A549 (cell line): Measurements from ENCODE around the gene PNPLA6. TPM values are rescaled to one million over a fixed set of nuclear protein-coding genes. Genes with fewer than 3 reads are reported as not detected.
A peak's percentile ranks its signal among the peaks of the same experiment; 100 is the strongest.

Experiments
- ATAC-seq, 2 experiments: fragments of 200-7000 bp in 1 of 2; fragments of >200 bp in 1 of 2; cut with Nextera tagmentation in 1 of 2; cut with Tn5 transposase in 1 of 2; 3 replicates each; pipeline versions ENCODE4 v1.8.0 to v1.9.1; 2018 to 2020; ENCODE audit warnings: mild to moderate bottlenecking in 1 of 2, moderate library complexity in 1 of 2
- CTCF ChIA-PET: fragments of 300-600 bp; sonication (Branson Sonifier 250); formaldehyde crosslinking; extraction: SDS; loops from one replicate; lab custom pipeline; 2021; ENCODE audit warnings: antibody characterized with exemption, inconsistent platforms; lab: Yijun Ruan, JAX
- POLR2A ChIA-PET: fragments of 350-600 bp; formaldehyde crosslinking; extraction: SDS; loops from one replicate; lab custom pipeline; 2021; ENCODE audit warnings: antibody characterized with exemption, inconsistent platforms; lab: Yijun Ruan, JAX
- DNase-seq, 2 experiments: peaks; one replicate each; pipeline versions ENCODE4 v3.0.0 to v3.0.0-alpha.2; 2011 to 2016; ENCODE audit warnings: low read depth in 1 of 2, low spot score in 1 of 2
- FAIRE-seq: peaks from 2 replicates; lab custom pipeline; 2011; peaks lifted over from hg19 to GRCh38; lab: Jason Lieb, UNC
- H3K27ac ChIP-seq, 2 experiments: fragments of >200 bp; sonication (Bioruptor Twin); formaldehyde crosslinking; 3 replicates each; pipeline ENCODE4 v1.5.1; 2016 to 2017
- H3K4me1 ChIP-seq: fragments of >200 bp; sonication (Bioruptor Twin); formaldehyde crosslinking; 3 replicates; pipeline ENCODE4 v1.6.1; 2016
- H3K4me2 ChIP-seq: fragments of >200 bp; sonication (Bioruptor Twin); formaldehyde crosslinking; 3 replicates; pipeline ENCODE4 v1.6.1; 2016
- H3K4me3 ChIP-seq: fragments of >200 bp; sonication (Bioruptor Twin); formaldehyde crosslinking; 3 replicates; pipeline ENCODE4 v1.5.1; 2016
- H3K9me3 ChIP-seq: fragments of >200 bp; sonication (Bioruptor Twin); formaldehyde crosslinking; 3 replicates; pipeline ENCODE4 v1.6.1; 2016
- ATOH8 ChIP-seq: fragments of 250-450 bp; sonication (Bioruptor Pico); IDR thresholded peaks from 2 replicates; pipeline ENCODE4 v1.5.0; 2020; ENCODE audit warnings: low read depth, mild to moderate bottlenecking, moderate library complexity
- BHLHE40 ChIP-seq: IDR thresholded peaks from 2 replicates; pipeline ENCODE4 v1.6.1; 2012; ENCODE audit warnings: low read depth, low read length, inconsistent platforms
- CEBPB ChIP-seq, 2 experiments: fragments of >200 bp in 1 of 2; sonication (Bioruptor Twin) in 1 of 2; formaldehyde crosslinking in 1 of 2; IDR thresholded peaks; 2 replicates each; pipeline ENCODE4 v1.6.1; 2012 to 2016
- CHD2 ChIP-seq: fragments of 150-350 bp; IDR thresholded peaks from 2 replicates; pipeline ENCODE4 v1.6.1; 2014; ENCODE audit warnings: low read length; ENCODE audit not compliant: partially characterized antibody
- E2F6 ChIP-seq: IDR thresholded peaks from 2 replicates; pipeline ENCODE4 v1.6.1; 2012; ENCODE audit warnings: low read depth, borderline replicate concordance
- ELK1 ChIP-seq: fragments of 150-350 bp; IDR thresholded peaks from 2 replicates; pipeline ENCODE4 v1.6.1; 2014; ENCODE audit warnings: low read depth, mild to moderate bottlenecking, low read length
- FOSL2 ChIP-seq, 2 experiments: fragments of 450-650 bp in 1 of 2; fragments of >200 bp in 1 of 2; sonication (Bioruptor Twin) in 1 of 2; formaldehyde crosslinking; IDR thresholded peaks; 2 replicates each; pipeline versions ENCODE4 v1.5.0 to v1.6.1; 2016 to 2020; ENCODE audit warnings: mild to moderate bottlenecking in 1 of 2, moderate library complexity in 1 of 2
- GATA3 ChIP-seq: IDR thresholded peaks from 2 replicates; pipeline ENCODE4 v1.6.1; 2012; ENCODE audit warnings: borderline replicate concordance
- HDAC2 ChIP-seq: fragments of 200-600 bp; sonication (generic); IDR thresholded peaks from 2 replicates; pipeline ENCODE4 v1.6.1; 2016
- HEYL ChIP-seq: fragments of 250-450 bp; sonication (Bioruptor Pico); IDR thresholded peaks from 2 replicates; pipeline ENCODE4 v1.8.0; 2021; ENCODE audit warnings: mild to moderate bottlenecking, moderate library complexity
- HOXB5 ChIP-seq: fragments of 250-450 bp; sonication (Bioruptor Pico); IDR thresholded peaks from 2 replicates; pipeline ENCODE4 v1.5.0; 2020; ENCODE audit warnings: mild to moderate bottlenecking, moderate library complexity
- JUN ChIP-seq, 2 experiments: fragments of >200 bp; sonication (Bioruptor Twin); formaldehyde crosslinking; IDR thresholded peaks; 2 replicates in 1 of 2; 3 replicates in 1 of 2; pipeline ENCODE4 v1.6.1; 2016 to 2017
- KDM5A ChIP-seq: fragments of 200-600 bp; sonication (generic); IDR thresholded peaks from 2 replicates; pipeline ENCODE4 v1.6.1; 2016; ENCODE audit warnings: antibody characterized with exemption, mild to moderate bottlenecking
- MYC ChIP-seq: IDR thresholded peaks from 2 replicates; pipeline ENCODE4 v1.6.1; 2012; ENCODE audit warnings: mild to moderate bottlenecking, inconsistent platforms, low read length, improper control_type of control experiment, borderline replicate concordance
- POLR2A ChIP-seq: IDR thresholded peaks from 2 replicates; pipeline ENCODE4 v1.6.1; 2012; ENCODE audit warnings: mild to moderate bottlenecking, low read length
- SMC3 ChIP-seq: fragments of >200 bp; sonication (Bioruptor Twin); formaldehyde crosslinking; IDR thresholded peaks from 3 replicates; pipeline ENCODE4 v1.6.1; 2018; ENCODE audit warnings: inconsistent platforms
- TFCP2L1 ChIP-seq: fragments of 250-450 bp; sonication (Bioruptor Pico); IDR thresholded peaks from 2 replicates; pipeline ENCODE4 v1.5.0; 2021; ENCODE audit warnings: mild to moderate bottlenecking
- TP53 ChIP-seq: fragments of 250-450 bp; sonication (Bioruptor Pico); IDR thresholded peaks from 2 replicates; pipeline ENCODE4 v1.5.0; 2021; ENCODE audit warnings: mild to moderate bottlenecking, moderate library complexity
- USF2 ChIP-seq: fragments of 450-650 bp; IDR thresholded peaks from 2 replicates; pipeline ENCODE4 v1.6.1; 2014; ENCODE audit warnings: antibody characterized with exemption
- ZNF302 ChIP-seq: fragments of 250-450 bp; sonication (Bioruptor Pico); IDR thresholded peaks from 2 replicates; pipeline ENCODE4 v1.9.0; 2021; ENCODE audit warnings: inconsistent platforms, mild to moderate bottlenecking, moderate library complexity
- WGBS: methylation state at CpG from one replicate; pipeline ENCODE4 v1.1.6; 2017; ENCODE audit errors: missing lambda C conversion rate; 5-methylcytosine and 5-hydroxymethylcytosine counted together
- polyA plus RNA-seq, 4 experiments: library from polyadenylated mRNA; depleted of rRNA in 3 of 4; stranded (reverse); fragments of >200 nt; fragmentation: RNase III in 1 of 4; extraction: RNeasy Plus Mini Kit Qiagen cat#74134 plus additional on column Dnase treatment in 1 of 4; gene quantifications; 2 replicates in 3 of 4; 3 replicates in 1 of 4; pipeline ENCODE4 v1.2.3, GENCODE V29; 2011 to 2017
- TF ChIP-seq, protein P1 (sequence below): IDR thresholded peaks from 2 replicates; pipeline ENCODE4 v1.6.1; 2012
- TF ChIP-seq, protein P2 (sequence below): IDR thresholded peaks from 2 replicates; pipeline ENCODE4 v1.6.1; 2012

The PNPLA6 gene
- polyA plus RNA-seq, 2 of the 4 experiments (the other 2 are of a cell fraction) = 17.0 to 58.1 TPM

- POLR2A ChIA-PET = interaction anchor here (1.0 to 2.5 kb wide), 3 partner anchors 11 to 381 kb away, joined by 3 to 11 read pairs (median 10); partner anchors contain the start of gene MAP2K7
Observed at GRCh38 chr19:7522072-7522922, 13.2 kb upstream of the PNPLA6 start, which contains the start of gene MCOLN1. TSS of gene MCOLN1 (plus strand) at chr19:7522624. CDS start at chr19:7522751, 127 bp downstream.

More at GRCh38 chr19:7522072-7522922, 13.2 kb upstream of the PNPLA6 start, which contains the start of gene MCOLN1:
- TF ChIP-seq MYC (no peak), HOXB5 (CRISPR knock-in tag) (0 out of 2 replicates have a peak, but pooled peaks have one; percentile 36), KDM5A (peak; percentile 77), SMC3 (0 out of 3 replicates have a peak, but pooled peaks have one; percentile 9), USF2 (peak; percentile 100), TP53 (0 out of 2 replicates have a peak, but pooled peaks have one; percentile 30), E2F6 (0 out of 2 replicates have a peak, but pooled peaks have one; percentile 37), CEBPB (IDR thresholded peaks at IDR 0.05) (no peak), GATA3 (no peak), ELK1 (no peak), POLR2A (peak; percentile 34; the same call in 1 of the 2 replicates), TFCP2L1 (no peak), JUN (IDR thresholded peaks at IDR 0.05) (peak; percentile 27 to 45; a peak in 1 of 5 replicates), FOSL2 (IDR thresholded peaks at IDR 0.05) (no peak), FOSL2 (CRISPR knock-in tag; IDR thresholded peaks at IDR 0.05) (peak; percentile 58), HEYL (no peak), CHD2 (peak; percentile 42), HDAC2 (no peak), BHLHE40 (peak; percentile 49; the same call in 1 of the 2 replicates), ATOH8 (CRISPR knock-in tag) (peak; percentile 48; the same call in 1 of the 2 replicates), ZNF302 (CRISPR knock-in tag) (no peak)
- TF ChIP-seq, protein P1, sequence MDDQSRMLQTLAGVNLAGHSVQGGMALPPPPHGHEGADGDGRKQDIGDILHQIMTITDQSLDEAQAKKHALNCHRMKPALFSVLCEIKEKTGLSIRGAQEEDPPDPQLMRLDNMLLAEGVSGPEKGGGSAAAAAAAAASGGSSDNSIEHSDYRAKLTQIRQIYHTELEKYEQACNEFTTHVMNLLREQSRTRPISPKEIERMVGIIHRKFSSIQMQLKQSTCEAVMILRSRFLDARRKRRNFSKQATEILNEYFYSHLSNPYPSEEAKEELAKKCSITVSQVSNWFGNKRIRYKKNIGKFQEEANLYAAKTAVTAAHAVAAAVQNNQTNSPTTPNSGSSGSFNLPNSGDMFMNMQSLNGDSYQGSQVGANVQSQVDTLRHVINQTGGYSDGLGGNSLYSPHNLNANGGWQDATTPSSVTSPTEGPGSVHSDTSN = no peak
- TF ChIP-seq, protein P2, sequence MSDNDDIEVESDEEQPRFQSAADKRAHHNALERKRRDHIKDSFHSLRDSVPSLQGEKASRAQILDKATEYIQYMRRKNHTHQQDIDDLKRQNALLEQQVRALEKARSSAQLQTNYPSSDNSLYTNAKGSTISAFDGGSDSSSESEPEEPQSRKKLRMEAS = peak; percentile 77
- peak; percentile 95 to 99 for DNase-seq
- peak within 1 kb of the TSS; percentile 81 for H3K4me3 ChIP-seq
- H3K4me1 ChIP-seq = peaks cover 9% of the 10 kb centered on the region; the same call in 1 of the 3 replicates
- CTCF ChIA-PET = interaction anchor here (0.7 to 1.7 kb wide), 4 partner anchors 12 to 167 kb away, joined by 3 to 5 read pairs (median 4); no protein-coding TSS in a partner anchor
- no peak for FAIRE-seq
- H3K4me2 ChIP-seq = peak within 1 kb of the TSS; percentile 99
- ATAC-seq = peak; percentile 80 to 87
- H3K27ac ChIP-seq = peak within 1 kb of the TSS; percentile 77 to 94
- H3K9me3 ChIP-seq = no peaks in the 10 kb centered on the region
- whole genome bisulfite sequencing = 3% methylated on average over 12 of the region's 65 CpGs
